ENCODE data around the gene L3MBTL1. TPM values are rescaled to one million over a fixed set of nuclear protein-coding genes. Genes with fewer than 3 reads are reported as not detected.

L3MBTL1 gene
- total and polyA plus RNA-seq, 2 of the 4 experiments (the other 2 are of a cell fraction), result 2.2 to 4.5 TPM

DNA sequence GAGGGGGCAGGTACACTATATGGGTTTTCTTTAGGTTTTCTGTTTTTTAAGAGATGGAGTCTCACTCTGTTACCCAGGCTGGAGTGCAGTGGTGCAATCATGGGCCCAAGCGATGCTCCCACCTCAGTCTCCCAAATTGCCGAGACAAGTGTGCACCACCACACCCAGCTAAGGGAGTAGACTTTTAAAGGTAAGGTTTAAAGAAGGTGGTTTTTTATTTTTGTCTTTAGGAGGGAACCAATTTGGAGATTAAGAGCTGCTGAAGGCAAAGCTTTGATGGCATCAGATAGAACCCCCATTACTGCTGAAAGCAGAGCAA is 41.9 kb upstream of the L3MBTL1 start:
- dilution Hi-C loops (cut with HindIII; ENCODE audit: low sequenced_read_pairs, unreplicated experiment), result no loop called here
- Histone ChIP-seq H3K4me3 (ENCODE audit: insufficient read depth, low read depth, low read length) (no peak overlapping the region), H2BK120ac (ENCODE audit: low read depth, low read length) (no peak overlapping the region), H3K18ac (ENCODE audit: low read depth, low read length) (no peak overlapping the region), H3K79me1 (ENCODE audit: low read depth in 1 of 2, low read length in 2 of 2) (peaks cover 21 to 62% of the 10 kb centered on the region in 2 experiments), H3K23ac (ENCODE audit: low read depth, low read length) (no peak overlapping the region), H3K9me3 (ENCODE audit: control insufficient read depth, insufficient read depth, low read length) (no peaks in the 10 kb centered on the region), H3K4me2 (ENCODE audit: low read depth, low read length) (no peak overlapping the region), H3K4me1 (ENCODE audit: control insufficient read depth, insufficient read depth, low read length) (no peaks in the 10 kb centered on the region), H3K4ac (ENCODE audit: low read depth, low read length) (no peak overlapping the region), H3K9me1 (ENCODE audit: insufficient read depth, low read length) (no peaks in the 10 kb centered on the region), H3K9ac (ENCODE audit: low read depth, low read length) (no peak overlapping the region), H4K20me1 (ENCODE audit: insufficient read depth, low read length) (peaks cover 58% of the 10 kb centered on the region), H2BK5ac (ENCODE audit: low read depth, low read length, poor library complexity, severe bottlenecking) (no peak overlapping the region), H3K36me3 (ENCODE audit: control insufficient read depth, insufficient read depth, low read length) (peaks cover 53% of the 10 kb centered on the region), H2AFZ (replicated peaks; ENCODE audit: low read length, poor library complexity) (no peak overlapping the region), H3K27me3 (ENCODE audit: control insufficient read depth, insufficient read depth, low read length) (no peaks in the 10 kb centered on the region), H3K27ac (ENCODE audit: insufficient read depth, low read length) (no peak overlapping the region), H4K91ac (ENCODE audit: insufficient read depth, low read depth, low read length) (no peak overlapping the region), H3K56ac (ENCODE audit: extremely low read depth, insufficient read depth, low read length) (no peak overlapping the region), H3K14ac (replicated peaks; ENCODE audit: low read depth, low read length) (no peak overlapping the region), H4K8ac (ENCODE audit: low read depth in 2 of 2, low read length in 2 of 2) (no peak overlapping the region), H2AK5ac (ENCODE audit: low read depth, low read length) (no peak overlapping the region), H2BK20ac (ENCODE audit: low read depth, low read length) (no peak overlapping the region), H4K5ac (ENCODE audit: low read depth, low read length) (no peak overlapping the region), H2AK9ac (replicated peaks; ENCODE audit: low read depth, low read length, poor library complexity) (no peak overlapping the region), H2BK15ac (ENCODE audit: low read depth, low read length) (no peak overlapping the region)
- no CpG with 5 or more reads among the region's 2 CpGs for WGBS, 2 experiments (ENCODE audit: extremely low coverage in 2 of 2, insufficient read length in 1 of 2)
- ChIA-PET CTCF (interaction anchor here (0.6 kb wide), 1 partner anchor 561 kb away, joined by 4 read pairs; no protein-coding TSS in a partner anchor), POLR2A (ENCODE audit: unreplicated experiment) (no interaction called here)
- in situ Hi-C loops (cut with MboI; ENCODE audit: low sequenced_read_pairs), result no loop called here
- DNase-seq (no peak), ATAC-seq (ENCODE audit: low read depth) (no peak)
- BruUV-seq (replicated peaks), result no TSS peak
- TF ChIP-seq BHLHE40 (IDR thresholded peaks at IDR 0.05; ENCODE audit: low read depth, low read length), result no peak
- TF ChIP-seq SMC3 (IDR thresholded peaks at IDR 0.05; ENCODE audit: low read depth, low read length), result no peak
- TF ChIP-seq NFE2L2 (IDR thresholded peaks at IDR 0.05; ENCODE audit: low read depth, low read length), result no peak
- no peak for TF ChIP-seq CHD1 (IDR thresholded peaks at IDR 0.05; ENCODE audit: low read depth, low read length)
- TF ChIP-seq, protein P1, sequence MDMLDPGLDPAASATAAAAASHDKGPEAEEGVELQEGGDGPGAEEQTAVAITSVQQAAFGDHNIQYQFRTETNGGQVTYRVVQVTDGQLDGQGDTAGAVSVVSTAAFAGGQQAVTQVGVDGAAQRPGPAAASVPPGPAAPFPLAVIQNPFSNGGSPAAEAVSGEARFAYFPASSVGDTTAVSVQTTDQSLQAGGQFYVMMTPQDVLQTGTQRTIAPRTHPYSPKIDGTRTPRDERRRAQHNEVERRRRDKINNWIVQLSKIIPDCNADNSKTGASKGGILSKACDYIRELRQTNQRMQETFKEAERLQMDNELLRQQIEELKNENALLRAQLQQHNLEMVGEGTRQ (IDR thresholded peaks at IDR 0.05; ENCODE audit: low read depth, low read length), result no peak
- TF ChIP-seq POLR2A (IDR thresholded peaks at IDR 0.05; ENCODE audit: low read depth, low read length), result 0 out of 2 replicates have a peak, but pooled peaks have one; percentile 47
- no peak for TF ChIP-seq MAZ (IDR thresholded peaks at IDR 0.05; ENCODE audit: borderline replicate concordance, low read depth, low read length)
- TF ChIP-seq RFX5 (IDR thresholded peaks at IDR 0.05; ENCODE audit: low read depth, low read length), result no peak
- intact Hi-C loops (cut with micrococcal nuclease), result no loop called here

Data from IMR-90 (cell line).